ENCODE results near the gene PGBD1. TPM values are rescaled to one million over a fixed set of nuclear protein-coding genes. Genes with fewer than 3 reads are reported as not detected.
"Not testable (repeated sequence)": the region's sequence is repeated elsewhere in the genome, so short reads cannot be mapped to it uniquely, and the experiment has no call there.

The PGBD1 gene
- total RNA-seq, 1 experiment from 2014 or later = 12.0 TPM

DNA sequence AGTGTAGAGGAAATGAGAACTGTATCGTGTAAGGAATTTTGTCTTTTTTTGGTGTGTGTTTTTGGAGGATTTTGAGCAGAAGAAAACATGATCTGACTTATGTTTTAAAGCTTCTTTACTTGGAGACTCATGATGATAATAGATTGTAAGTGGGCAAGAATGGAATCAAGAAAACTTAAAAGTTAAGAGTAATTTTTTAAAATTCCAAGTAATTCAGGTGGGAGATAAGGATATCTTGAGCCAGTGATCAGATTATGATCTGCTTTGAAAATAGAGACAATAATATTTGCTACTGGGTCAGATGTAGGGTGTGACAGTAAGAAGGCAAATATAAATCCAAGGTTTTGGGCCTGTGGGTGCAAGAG is 13.7 kb upstream of the PGBD1 start:
- DNase-seq (ENCODE audit: low spot score) = no peak

DNA sequence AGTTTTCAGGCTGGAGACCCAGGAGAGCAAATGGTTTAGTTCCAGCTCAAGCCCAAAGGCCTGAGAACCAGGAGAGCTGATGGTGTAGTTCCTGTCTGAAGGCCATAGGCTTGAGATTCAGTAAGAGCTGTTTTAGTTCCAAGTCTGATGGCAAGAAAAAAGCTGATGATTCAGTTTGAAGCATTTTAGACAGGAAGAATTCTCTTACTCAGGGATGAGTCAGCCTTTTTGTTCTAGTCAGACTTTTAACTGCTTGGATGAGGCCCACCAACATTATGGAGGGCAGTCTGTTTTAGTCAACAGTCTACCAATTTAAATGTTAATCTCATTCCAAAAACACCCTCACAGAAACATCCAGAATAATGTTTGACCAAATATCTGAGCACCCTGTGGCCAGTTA is 11.9 kb upstream of the PGBD1 start:
- DNase-seq (ENCODE audit: low spot score) = peak; percentile 80

DNA sequence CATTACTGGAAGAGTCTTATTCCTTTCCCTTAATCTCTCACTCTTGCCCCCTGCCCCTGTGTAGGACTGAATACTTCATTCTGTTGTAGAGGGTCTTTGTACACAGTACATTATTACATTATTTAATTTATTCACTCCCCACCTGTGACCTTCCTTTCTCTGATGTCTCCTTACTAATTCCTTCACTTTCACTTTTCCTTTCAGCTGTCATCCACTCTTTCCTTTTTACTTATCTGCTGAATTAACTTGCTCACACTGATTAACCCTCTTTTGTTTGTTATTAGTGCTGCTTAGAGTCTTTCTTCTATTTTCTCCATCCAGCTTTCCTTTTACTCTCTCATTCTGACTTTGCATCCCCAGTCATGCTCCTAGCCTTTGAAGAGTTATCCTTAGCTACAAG is 6.5 kb upstream of the PGBD1 start:
- DNase-seq (ENCODE audit: low spot score) = no peak

DNA sequence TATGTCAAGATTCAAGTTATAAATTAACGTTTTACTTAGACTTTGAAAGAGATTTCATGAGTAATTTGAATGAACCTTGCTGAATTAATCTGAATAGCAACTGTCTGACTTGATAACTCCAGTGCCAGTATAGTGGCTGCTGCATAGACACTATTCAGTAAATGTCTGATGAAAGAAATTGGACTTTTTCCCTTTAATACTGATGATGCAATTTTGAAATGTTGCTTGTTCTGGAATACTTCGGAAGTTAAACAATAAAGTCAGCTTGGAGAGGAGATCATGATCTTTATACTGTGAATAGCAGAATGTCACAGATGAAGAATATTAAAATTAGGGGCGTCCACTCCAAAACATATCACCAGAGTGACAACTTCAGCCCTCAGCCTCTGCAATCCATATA is 3.6 kb upstream of the PGBD1 start:
- DNase-seq (ENCODE audit: low spot score) = no peak

DNA sequence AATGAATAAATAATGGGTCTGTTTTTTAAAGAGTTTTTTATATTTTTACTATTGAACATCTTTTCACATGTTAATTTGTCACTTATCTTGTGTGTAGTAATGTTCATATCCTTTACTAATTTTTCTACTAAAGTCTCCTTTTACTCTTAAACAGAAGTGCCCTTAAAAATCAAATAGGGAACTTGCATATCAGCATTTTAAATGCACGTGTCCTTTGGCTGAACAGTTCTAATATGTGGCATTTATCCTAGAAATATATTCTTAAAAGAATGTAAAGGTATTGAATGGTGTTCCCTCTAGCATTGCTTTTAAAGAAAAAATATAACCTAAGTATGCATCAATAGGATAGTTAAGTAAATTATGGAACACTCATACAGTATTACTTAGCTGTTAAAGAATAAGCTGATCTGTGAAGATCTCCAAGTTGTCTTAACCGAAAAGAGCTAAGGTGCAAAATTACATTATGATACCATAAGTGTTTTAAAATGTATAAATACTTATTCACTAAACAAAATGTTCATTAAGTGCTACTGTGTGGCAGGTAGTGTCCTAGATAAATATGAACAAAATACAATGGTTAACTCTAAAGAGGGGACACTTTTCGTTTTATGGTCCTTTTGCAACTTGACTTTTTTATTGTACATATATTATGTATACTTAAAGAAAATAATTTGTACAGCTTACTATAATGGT is 631 bp upstream of the PGBD1 start:
- DNase-seq (ENCODE audit: low spot score) = no peak

DNA sequence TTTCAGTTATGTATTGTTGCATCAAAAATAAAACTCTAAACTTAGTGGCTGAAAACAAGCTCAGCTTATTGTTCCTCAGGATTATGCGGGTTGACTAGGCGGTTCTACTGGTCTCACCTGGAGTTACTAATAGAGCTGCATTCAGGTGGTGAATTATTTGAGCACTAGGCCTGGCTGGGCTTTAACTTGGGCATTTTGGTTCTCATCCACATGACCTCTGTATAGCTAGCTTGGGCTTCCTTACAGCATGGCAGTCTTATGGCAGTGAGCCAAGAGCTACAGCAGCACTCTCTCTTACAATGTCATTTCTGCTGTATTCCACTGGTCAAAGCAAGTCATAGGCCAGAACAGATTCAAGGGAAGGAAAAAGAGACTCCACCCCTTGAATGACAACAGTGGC is 1.6 kb downstream of the PGBD1 start:
- DNase-seq (ENCODE audit: low spot score) = no peak

DNA sequence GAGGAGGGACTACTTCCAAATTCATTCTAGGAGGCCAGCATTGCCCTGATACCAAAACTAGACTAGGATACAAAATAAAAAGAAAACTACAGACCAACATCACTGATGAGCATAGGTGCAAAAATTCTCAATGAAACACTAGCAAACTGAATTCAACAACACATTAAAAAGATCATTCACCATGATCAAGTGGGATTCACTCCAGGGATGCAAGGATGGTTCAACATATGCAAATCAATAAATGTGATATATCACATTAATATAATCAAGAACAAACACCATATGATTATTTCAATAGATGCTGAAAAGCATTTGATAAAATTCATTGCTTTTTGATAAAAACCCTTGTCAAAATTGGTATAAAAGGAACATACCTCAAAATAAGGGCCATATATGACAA is 10.2 kb downstream of the PGBD1 start:
- no peak for DNase-seq (ENCODE audit: low spot score)

DNA sequence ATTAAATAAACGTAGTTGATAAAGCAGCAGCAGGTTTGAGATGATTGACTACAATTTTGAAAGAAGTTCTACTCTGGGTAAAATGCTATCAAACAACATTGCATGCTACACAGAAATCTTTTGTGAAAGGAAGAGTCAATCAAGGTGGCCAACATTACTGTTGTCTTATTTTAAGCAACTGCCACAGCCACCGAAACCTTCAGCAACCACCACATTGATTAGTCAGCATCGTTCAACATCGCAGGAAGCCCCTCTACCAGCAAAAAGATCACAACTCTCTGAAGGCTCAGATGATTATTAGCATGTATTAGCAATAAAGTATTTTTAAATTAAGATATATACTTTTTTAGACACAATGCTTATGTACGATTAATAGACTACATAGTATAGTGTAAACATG is 14.0 kb downstream of the PGBD1 start:
- no peak for DNase-seq (ENCODE audit: low spot score)

DNA sequence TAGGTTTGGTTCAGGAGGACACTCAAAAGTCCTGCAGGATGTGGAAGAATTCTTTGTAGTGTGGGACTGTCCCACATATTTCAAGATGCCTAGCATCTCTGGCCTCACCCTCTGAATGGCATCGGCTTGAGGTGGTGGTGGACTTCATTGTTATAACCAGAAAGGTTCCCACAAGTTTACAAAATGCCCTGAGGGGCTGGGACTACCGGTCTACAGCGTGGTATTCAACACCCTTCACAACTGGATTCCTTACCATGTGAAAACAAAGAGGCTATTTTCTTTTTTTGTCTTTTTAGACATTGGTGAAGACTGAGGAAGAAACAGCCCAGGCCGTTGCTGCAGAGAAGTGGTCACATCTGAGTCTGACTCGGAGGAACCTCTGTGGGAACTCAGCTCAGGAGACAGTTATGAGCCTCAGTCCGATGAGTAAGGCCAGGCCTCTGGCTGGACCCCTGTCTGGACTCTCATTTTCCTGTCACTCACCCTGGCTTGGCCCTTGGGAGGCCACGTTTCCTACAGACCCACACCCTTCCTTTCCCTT is 15.2 kb downstream of the PGBD1 start:
- no peak for DNase-seq (ENCODE audit: low spot score)

DNA sequence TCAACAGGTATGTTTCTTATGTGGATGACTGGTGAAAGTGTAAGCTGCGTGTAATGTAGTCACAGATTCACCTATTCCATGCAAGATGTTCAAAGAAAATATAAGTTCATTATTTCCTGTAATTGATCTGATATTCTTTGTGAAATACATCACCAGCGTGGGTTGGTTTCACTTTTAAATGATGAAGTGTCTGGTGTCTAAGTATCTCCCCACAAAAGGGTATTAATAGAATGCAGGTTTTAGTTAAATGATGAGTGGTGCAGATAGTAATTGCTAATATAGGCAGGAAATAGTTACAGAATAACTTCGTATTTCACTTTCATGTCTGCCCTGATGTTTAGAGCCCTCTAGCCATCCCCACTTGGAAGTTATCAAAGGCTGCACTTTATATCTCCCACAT is 22.2 kb downstream of the PGBD1 start:
- no peak for DNase-seq (ENCODE audit: low spot score)

DNA sequence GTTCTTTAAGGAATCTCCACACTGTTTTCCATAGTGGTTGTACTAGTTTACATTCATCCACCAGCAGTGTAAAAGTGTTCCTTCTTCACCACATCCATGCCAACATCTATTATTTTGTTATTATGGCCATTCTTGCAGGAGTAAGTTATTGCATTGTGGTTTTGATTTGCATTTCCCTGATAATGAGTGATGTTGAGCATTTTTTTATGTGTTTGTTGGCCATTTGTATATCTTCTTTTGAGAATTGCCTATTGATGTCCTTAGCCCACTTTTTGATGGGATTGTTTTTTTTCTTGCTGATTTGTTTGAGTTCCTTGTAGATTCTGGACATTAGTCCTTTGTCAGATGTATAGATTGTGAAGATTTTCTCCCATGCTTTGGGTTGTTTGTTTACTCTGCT is 25.0 kb downstream of the PGBD1 start:
- not testable (repeated sequence) for DNase-seq (ENCODE audit: low spot score)

DNA sequence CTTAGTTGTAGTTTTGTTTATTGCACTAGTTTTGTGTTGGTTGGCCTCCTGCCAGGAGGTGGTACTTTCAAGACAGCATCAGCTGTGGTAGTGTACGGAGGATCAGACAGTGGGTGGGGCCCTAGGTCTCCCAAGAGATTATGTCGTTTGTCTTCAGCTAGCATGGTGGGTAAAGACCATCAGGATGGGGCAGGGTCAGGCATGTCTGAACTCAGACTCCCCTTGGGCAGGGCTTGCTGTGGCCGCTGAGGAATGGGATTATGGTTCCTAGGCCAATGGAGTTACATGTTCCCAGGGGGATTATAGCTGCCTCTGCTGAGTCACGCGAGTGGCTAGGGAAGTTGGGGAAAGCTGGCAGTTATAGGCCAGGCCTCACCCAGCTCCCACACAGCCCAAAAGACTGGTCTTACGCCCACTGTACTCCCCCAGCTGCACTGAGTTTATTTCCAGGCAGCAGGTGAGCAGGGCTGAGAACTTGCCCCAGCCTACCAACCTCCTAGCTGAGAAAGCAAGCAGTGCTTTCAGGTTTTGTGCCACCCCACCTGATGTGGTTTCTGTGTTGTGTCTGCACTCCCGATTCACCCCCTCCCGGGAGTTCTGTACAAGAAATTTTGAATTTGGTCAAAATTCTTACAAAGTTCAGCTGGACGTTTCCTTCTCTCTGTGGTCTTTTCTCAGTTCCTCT is 29.9 kb downstream of the PGBD1 start:
- no peak for DNase-seq (ENCODE audit: low spot score)

DNA sequence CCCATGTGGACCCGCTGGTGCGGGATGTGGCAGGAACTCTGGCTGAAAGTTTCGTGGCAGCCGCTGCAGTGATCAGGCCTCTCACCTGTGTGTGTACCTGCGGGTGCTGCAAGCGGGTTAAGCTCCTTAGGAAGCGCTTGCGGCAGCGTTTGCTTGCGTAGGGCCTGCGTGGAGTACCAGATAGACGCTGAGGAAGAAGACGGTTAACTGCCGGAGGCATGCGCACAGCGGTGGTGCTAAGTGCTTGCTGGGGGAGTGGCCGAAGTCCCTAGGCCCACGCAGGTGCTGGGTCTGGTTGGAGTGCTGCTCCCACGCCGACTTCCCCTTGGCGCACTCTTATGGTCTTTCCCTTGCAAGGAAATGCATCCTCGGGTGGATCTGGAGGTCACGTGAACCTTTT is 31.6 kb downstream of the PGBD1 start:
- no peak for DNase-seq (ENCODE audit: low spot score)

DNA sequence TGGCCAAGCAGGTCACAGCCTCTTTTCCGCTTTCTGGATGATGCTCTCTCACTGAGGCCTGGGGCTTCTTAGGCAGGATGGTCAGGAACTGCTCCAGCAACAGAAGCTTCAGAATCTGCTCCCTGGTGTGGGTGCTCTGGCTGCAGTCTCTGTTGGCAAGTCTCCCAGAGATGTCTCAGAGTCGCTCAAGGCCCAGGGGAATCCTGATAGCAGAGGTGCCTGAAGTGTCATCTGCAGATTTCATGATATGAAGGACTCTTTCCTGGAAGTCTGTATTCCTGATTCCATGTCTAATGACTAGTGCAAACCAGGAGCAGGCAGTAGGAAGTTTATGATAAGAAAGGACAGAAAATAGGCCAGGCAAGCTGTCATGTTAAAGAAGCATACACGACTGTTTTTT is 34.3 kb downstream of the PGBD1 start:
- peak; percentile 8 for DNase-seq (ENCODE audit: low spot score)

DNA sequence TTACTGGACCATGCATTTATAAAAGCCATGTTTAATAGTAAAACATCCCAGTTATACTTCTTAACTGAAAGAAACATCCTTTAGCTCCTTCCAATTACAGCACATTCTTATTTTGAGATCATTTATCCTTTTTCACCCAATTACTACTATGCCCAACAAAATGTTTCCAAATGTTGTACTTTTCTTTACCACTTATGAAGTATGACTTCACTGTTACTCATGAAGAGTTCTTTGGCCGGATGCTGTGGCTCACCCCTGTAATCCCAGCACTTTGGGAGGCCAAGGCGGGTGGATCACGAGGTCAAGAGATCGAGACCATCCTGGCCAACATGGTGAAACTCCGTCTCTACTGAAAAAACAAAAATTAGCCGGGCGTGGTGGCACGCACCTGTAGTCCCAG is 36.5 kb downstream of the PGBD1 start:
- not testable (repeated sequence) for DNase-seq (ENCODE audit: low spot score)

DNA sequence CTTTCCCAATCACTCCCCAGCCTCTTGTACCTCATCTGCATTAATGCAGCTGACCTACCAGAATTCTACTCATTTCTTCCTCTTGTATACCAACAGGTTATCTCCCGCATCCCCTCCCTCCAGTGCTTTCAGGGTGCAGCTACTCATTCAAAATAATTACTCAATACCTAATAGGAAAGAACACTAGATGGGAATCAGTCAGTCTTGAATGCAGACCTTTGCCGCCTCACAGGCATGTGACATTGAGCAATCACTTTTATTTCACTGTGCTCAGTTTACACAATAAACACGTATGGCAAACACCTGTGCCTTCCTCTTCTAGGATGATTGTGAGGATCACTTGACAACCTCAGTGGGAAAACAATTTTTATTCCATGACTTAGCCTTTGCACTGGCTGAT is 41.3 kb downstream of the PGBD1 start:
- DNase-seq (ENCODE audit: low spot score) = no peak

DNA sequence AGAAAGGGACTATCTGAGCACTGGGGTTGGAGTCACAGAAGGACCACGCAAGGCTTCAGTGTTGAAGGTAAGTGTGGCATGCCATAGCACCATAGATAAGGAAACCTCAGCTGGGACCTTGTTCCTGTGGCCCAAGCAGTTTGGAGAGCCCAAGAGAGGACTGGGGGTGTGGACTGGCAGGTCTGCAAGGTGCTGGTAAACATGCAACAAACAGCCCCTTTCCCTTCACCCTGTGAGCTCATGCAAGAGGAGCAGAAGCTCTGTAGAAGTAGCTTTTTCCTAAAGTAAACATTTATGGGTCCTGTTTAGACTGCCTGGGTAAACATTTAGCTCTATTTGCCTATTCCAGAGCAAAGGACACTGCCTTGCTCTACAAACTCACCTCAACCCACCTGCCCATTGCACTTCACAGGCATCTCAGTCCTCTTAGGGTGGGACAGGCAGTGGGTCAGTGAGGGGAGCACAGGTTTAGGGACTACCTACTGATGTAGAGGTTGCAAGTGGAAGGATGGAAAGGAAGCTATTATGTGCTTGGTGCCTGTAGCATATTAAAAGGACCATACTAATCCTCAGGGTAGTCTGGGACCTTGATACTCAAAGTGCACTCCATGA is 42.5 kb downstream of the PGBD1 start:
- DNase-seq (ENCODE audit: low spot score) = no peak

DNA sequence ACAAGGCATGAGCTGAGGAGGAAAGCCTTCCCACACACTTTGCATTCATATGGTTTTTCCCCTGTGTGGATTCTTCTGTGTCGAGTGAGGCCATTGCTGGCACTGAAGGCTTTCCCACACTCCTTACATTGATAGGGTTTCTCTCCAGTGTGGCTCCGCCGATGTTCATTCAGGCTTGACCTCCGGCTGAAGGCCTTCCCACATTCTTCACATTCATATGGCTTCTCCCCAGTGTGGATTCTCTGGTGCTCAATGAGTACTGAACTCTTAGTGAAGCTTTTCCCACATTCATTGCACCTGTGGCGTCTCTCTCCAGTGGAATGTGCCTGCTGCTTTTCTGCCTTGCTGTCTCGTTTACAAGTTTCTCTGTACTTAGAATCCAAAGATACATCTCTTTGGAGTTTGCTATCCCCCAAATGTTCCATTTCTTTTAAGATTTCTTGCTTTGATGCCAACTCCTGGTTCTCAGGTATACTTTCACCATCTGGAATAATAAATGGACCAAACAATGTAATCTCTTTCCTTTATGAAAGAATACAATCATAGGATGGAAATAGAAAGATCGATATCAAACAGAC is 45.1 kb downstream of the PGBD1 start:
- no peak for DNase-seq (ENCODE audit: low spot score)

DNA sequence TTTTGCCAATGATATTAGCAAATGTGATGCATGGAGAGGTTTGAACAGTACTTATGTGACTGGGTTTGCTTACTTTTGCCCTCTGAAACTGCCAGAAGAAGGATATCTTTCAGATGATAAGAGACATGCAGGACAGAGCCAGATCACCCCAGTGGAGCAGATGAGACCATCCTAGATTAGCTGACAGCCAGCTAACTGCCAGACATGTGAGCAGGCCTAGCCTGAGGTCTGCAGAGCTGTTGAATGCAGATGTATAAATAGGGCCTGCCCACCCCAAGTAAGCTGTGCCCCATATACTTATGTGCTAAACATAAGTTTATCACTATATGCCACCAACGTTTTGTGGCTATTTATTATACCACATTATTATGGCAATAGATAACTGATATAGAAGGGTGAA is 48.7 kb downstream of the PGBD1 start:
- no peak for DNase-seq (ENCODE audit: low spot score)

DNA sequence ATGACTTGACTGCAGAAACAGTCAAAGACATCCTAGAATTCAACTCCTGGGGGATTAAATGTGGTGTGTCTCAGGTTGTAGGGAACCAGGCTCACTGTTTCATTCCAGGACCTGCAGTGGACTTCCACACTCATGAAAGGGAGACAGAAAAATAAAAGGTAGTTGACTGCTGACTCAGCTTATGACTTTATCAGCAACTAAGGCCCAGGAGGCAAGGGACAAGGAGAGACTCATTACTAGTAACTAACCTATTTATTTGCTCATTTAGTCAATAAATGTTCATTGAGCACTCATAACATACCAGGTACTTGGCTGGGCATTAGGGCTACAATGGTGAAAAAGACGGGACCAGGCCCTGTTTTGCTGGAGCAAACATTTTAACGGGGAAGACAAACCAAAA is 51.7 kb downstream of the PGBD1 start:
- no peak for DNase-seq (ENCODE audit: low spot score)

DNA sequence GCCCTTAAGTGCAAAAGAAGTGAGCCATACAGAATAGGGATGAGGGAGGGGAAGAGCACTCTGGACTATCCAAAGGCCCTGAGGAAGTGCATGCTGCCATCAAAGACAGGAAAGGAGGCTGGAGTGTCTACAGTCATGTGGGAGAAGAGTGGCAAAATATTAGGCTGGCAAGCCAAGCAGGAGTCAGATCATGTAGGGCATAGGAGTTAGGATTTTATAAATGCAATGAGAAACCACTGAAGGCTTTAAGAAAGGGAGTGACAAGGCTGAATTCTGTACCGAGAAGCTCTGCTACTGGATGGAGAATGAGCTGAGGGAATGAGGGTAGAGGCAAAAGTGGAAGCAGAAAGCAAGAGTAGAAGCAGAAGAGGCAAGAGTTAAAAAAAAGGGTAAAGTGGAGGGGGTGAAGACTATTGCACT is 52.2 kb downstream of the PGBD1 start:
- DNase-seq (ENCODE audit: low spot score) = no peak

DNA sequence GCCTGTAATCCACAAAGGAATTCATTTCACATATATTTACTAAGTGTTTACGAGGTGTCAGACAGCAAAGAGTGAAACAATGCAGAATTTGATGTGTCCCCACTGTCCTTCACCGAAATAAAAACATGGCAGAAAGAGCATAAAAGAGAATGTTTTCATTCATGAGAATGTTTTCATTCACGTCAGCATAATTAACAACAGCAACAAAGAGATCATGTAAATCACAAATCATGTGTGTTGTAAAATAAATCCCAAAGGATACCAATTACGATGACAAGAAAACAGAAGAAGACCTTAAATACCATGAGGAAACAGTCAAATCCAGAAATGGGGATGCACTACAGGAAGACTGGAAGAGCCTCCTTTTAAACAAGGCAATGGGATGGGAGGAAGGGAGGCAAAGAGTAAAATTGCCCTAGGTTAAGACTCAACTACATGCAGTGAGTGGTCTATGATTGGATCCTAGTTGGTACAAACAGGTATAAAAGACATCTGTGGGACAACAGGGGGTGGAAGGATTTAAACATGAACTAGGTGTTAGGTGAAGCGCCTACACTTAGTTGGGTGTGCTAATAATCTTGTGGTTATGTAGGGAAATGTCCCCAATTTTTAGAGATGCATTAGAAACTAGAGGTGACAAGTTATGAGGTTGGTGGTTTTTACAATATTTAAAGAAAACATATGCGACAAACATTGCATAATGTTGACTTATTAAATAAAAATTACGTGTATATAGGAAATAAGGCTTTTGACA is 53.1 kb downstream of the PGBD1 start:
- DNase-seq (ENCODE audit: low spot score) = no peak

Data from A172 (cell line).